Neural progenitor cell (in vitro differentiated cells): Measurements from ENCODE around the gene CPN1. TPM values are rescaled to one million over a fixed set of nuclear protein-coding genes. Genes with fewer than 3 reads are reported as not detected.

Source experiments
- DNase-seq: peaks from one replicate; pipeline ENCODE4 v3.0.0-alpha.2; 2016; ENCODE audit warnings: low spot score
- H2AFZ ChIP-seq: fragments of 200-600 bp; sonication (generic); replicated peaks from 2 replicates; pipeline ENCODE4 v1.6.1; 2016; ENCODE audit warnings: antibody characterized with exemption
- H3F3A ChIP-seq: fragments of 200-600 bp; sonication (generic); 2 replicates; pipeline ENCODE4 v1.6.1; 2016; ENCODE audit warnings: antibody characterized with exemption, low read depth
- H3K27ac ChIP-seq: fragments of 200-600 bp; sonication (generic); 2 replicates; pipeline ENCODE4 v1.5.1; 2016; ENCODE audit warnings: mild to moderate bottlenecking
- H3K27me3 ChIP-seq: fragments of 200-600 bp; sonication (generic); 2 replicates; pipeline ENCODE4 v1.6.1; 2016; ENCODE audit warnings: mild to moderate bottlenecking, moderate library complexity
- H3K36me3 ChIP-seq: fragments of 200-600 bp; sonication (generic); 2 replicates; pipeline ENCODE4 v1.5.1; 2016
- H3K4me1 ChIP-seq: fragments of 200-600 bp; sonication (generic); 2 replicates; pipeline ENCODE4 v1.6.1; 2016; ENCODE audit warnings: mixed run types
- H3K4me2 ChIP-seq: fragments of 200-600 bp; sonication (generic); 2 replicates; pipeline ENCODE4 v1.6.1; 2016
- H3K4me3 ChIP-seq: fragments of 200-600 bp; sonication (generic); 2 replicates; pipeline ENCODE4 v1.5.1; 2016
- H3K79me2 ChIP-seq: fragments of 200-600 bp; sonication (generic); 2 replicates; pipeline ENCODE4 v1.6.1; 2016; ENCODE audit warnings: low read depth
- H3K9ac ChIP-seq: fragments of 200-600 bp; sonication (generic); 2 replicates; pipeline ENCODE4 v1.6.1; 2016
- H3K9me3 ChIP-seq: fragments of 200-600 bp; sonication (generic); 2 replicates; pipeline ENCODE4 v1.5.1; 2016; ENCODE audit warnings: low read depth
- H4K20me1 ChIP-seq: fragments of 200-600 bp; sonication (generic); 2 replicates; pipeline ENCODE4 v1.6.1; 2016; ENCODE audit warnings: low read depth
- H3K27ac Mint-ChIP-seq: 3 replicates; pipeline ENCODE4 v1.8.0; 2021; ENCODE audit warnings: mixed read lengths
- H3K27me3 Mint-ChIP-seq: 2 replicates; pipeline ENCODE4 v1.8.0; 2022; ENCODE audit warnings: low read depth, mild to moderate bottlenecking, inconsistent platforms, moderate library complexity, mixed read lengths; ENCODE audit not compliant: insufficient read depth
- H3K36me3 Mint-ChIP-seq: 3 replicates; pipeline ENCODE4 v1.8.0; 2021; ENCODE audit warnings: mixed read lengths
- H3K4me1 Mint-ChIP-seq: 3 replicates; pipeline ENCODE4 v1.8.0; 2021; ENCODE audit warnings: mixed read lengths
- H3K4me3 Mint-ChIP-seq: 3 replicates; pipeline ENCODE4 v1.8.0; 2021; ENCODE audit warnings: mild to moderate bottlenecking, moderate library complexity, mixed read lengths
- H3K9me3 Mint-ChIP-seq: 3 replicates; pipeline ENCODE4 v1.8.0; 2020; ENCODE audit warnings: mixed read lengths
- EZH2 ChIP-seq: fragments of 200-600 bp; sonication (generic); IDR thresholded peaks from 2 replicates; pipeline ENCODE4 v1.6.1; 2017; ENCODE audit warnings: antibody characterized with exemption, mild to moderate bottlenecking, moderate library complexity
- EZH2phosphoT487 ChIP-seq: fragments of 200-600 bp; sonication (generic); IDR thresholded peaks from 2 replicates; pipeline ENCODE4 v1.6.1; 2017; ENCODE audit warnings: antibody characterized with exemption
- total RNA-seq: library from RNA; depleted of rRNA; stranded (reverse); fragments of >200 nt; gene quantifications from 2 replicates; pipeline ENCODE4 v1.2.3, GENCODE V29; 2015; ENCODE audit warnings: low replicate concordance
- TF ChIP-seq, protein P1 (sequence below): fragments of 200-600 bp; sonication (generic); IDR thresholded peaks from 2 replicates; pipeline ENCODE4 v1.5.1; 2017; ENCODE audit warnings: antibody characterized with exemption, mild to moderate bottlenecking

CPN1 gene
- total RNA-seq, 1 donor from 2014 or later, result not detected

DNA sequence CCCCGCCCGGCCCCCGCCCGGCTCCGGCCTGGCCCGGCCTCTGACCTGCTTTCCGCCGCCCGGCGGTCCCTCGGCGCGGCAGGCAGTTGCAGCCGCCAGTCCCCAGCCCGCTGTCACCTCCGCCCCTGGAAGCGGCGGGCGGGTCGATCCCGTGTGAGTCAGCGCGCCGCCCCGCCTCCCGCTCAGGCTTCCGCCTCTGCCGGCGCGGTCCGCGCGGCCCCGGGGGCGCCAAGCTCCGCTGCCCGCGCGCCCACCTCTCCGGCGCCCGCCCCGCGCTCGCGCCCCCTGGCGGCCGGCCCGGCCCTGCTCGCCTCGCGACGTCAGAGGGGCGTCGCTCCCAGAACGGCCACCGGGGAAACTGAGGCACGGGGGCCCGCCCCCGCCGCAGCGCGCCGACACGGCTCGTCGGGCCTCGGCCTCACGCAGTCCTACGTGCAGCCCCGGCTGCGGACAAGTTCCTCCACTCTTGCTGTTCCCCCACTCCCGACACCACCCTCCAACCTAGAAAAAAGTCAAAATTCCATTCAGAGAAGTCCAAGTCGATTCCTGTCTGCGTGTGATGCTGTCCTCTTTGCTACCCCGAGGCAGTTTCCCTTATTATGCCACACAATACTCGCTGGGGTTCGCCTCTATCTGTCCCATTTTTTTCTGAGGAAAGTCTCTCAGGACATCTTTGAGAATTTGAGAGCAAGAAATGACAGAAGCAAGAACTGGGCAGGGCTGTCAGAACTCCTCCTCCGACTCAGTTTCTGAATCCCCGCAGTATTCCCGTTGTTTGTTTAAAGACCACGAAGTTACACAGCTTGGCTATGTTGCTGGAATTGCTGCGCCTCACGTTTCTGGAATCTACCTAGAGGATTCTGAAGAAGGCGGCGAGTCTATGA lies 71.6 kb downstream of the CPN1 start, which contains the start of gene DNMBP:
TSS of gene DNMBP (minus strand) at position 155 of the 884 bp plus-strand sequence. CDS start 37,823 bp downstream, outside the sequence.
- DNase-seq, result peak; percentile 98
- peak within 1 kb of the TSS; percentile 96 for H3K4me2 ChIP-seq
- H2AFZ ChIP-seq, result peak within 1 kb of the TSS; percentile 92
- H3K9me3 Mint-ChIP-seq, result peaks cover 3% of the 10 kb centered on the region
- H3K27me3 Mint-ChIP-seq, result peaks cover 7% of the 10 kb centered on the region
- H3K36me3 Mint-ChIP-seq, result peaks cover 2% of the 10 kb centered on the region
- peaks cover 12% of the 10 kb centered on the region for H3K27me3 ChIP-seq
- H3K4me3 ChIP-seq, result peak within 1 kb of the TSS; percentile 89
- no peak within 1 kb of the TSS for H3K27ac Mint-ChIP-seq
- no peak within 1 kb of the TSS for H3K27ac ChIP-seq
- H3F3A ChIP-seq, result no peaks in the 10 kb centered on the region
- peaks cover 15% of the 10 kb centered on the region for H3K4me1 ChIP-seq
- peak; percentile 10 for TF ChIP-seq EZH2phosphoT487
- no peak for TF ChIP-seq EZH2
- TF ChIP-seq, protein P1, sequence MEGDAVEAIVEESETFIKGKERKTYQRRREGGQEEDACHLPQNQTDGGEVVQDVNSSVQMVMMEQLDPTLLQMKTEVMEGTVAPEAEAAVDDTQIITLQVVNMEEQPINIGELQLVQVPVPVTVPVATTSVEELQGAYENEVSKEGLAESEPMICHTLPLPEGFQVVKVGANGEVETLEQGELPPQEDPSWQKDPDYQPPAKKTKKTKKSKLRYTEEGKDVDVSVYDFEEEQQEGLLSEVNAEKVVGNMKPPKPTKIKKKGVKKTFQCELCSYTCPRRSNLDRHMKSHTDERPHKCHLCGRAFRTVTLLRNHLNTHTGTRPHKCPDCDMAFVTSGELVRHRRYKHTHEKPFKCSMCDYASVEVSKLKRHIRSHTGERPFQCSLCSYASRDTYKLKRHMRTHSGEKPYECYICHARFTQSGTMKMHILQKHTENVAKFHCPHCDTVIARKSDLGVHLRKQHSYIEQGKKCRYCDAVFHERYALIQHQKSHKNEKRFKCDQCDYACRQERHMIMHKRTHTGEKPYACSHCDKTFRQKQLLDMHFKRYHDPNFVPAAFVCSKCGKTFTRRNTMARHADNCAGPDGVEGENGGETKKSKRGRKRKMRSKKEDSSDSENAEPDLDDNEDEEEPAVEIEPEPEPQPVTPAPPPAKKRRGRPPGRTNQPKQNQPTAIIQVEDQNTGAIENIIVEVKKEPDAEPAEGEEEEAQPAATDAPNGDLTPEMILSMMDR, result peak; percentile 55
- H3K9me3 ChIP-seq, result no peaks in the 10 kb centered on the region
- peaks cover 29% of the 10 kb centered on the region for H3K79me2 ChIP-seq
- H4K20me1 ChIP-seq, result peaks cover 2% of the 10 kb centered on the region
- H3K36me3 ChIP-seq, result no peaks in the 10 kb centered on the region
- H3K4me3 Mint-ChIP-seq, result peak within 1 kb of the TSS; percentile 95
- peaks cover 40% of the 10 kb centered on the region for H3K4me1 Mint-ChIP-seq
- peak within 1 kb of the TSS; percentile 42 for H3K9ac ChIP-seq

GRCh38 chr10:100009283-100009792 lies 72.3 kb downstream of the CPN1 start:
- peaks cover 4% of the 10 kb centered on the region for H3K36me3 Mint-ChIP-seq
- TF ChIP-seq, protein P1, result peak; percentile 47
- no peak for TF ChIP-seq EZH2
- TF ChIP-seq EZH2phosphoT487, result no peak
- H3K27ac Mint-ChIP-seq, result no peak overlapping the region

DNA sequence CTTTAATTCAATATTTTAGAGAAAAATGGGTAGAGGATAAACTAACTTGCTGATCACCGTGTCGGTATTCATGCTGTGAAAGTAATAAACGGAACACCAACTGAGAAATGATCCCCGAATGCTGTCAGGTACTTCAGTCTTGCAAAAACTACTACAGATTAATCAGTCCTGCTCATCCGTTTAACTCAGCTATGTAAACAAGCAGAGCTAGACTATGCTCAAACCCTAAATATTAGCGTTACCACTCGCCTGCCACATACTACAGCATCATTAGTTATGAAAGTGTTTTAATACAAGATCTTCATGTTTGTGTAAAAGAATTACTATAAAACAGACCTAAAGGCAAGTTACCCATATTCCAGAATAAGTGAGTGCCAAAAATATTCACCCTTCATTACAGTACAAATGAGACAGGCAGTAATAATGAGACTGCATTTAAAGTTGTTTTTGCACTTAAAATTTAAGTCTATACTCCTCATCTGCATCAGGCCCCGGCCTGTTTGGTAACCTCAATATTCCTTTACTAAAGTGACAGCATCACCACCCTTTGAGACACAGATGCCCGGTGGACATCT lies 72.9 kb downstream of the CPN1 start:
- Mint-ChIP-seq H3K36me3 (peaks cover 4% of the 10 kb centered on the region), H3K27me3 (peaks cover 5% of the 10 kb centered on the region), H3K4me1 (peaks cover 48% of the 10 kb centered on the region), H3K9me3 (peaks cover 3% of the 10 kb centered on the region), H3K27ac (no peak overlapping the region), H3K4me3 (peak overlapping the region; percentile 92)
- H3K4me2 ChIP-seq, result peak overlapping the region; percentile 96
- H3K9me3 ChIP-seq, result no peaks in the 10 kb centered on the region
- no peak for DNase-seq
- peak overlapping the region; percentile 42 for H3K9ac ChIP-seq
- H3K27me3 ChIP-seq, result peaks cover 12% of the 10 kb centered on the region
- peak overlapping the region; percentile 92 for H2AFZ ChIP-seq
- no peak overlapping the region for H3K27ac ChIP-seq
- H3K79me2 ChIP-seq, result peaks cover 37% of the 10 kb centered on the region
- peaks cover 2% of the 10 kb centered on the region for H4K20me1 ChIP-seq
- H3K4me3 ChIP-seq, result peak overlapping the region; percentile 89
- H3K4me1 ChIP-seq, result peaks cover 15% of the 10 kb centered on the region
- H3K36me3 ChIP-seq, result no peaks in the 10 kb centered on the region
- H3F3A ChIP-seq, result no peaks in the 10 kb centered on the region
- no peak for TF ChIP-seq EZH2
- no peak for TF ChIP-seq EZH2phosphoT487
- TF ChIP-seq, protein P1, result no peak

More at GRCh38 chr10:100009283-100009792, 72.3 kb downstream of the CPN1 start:
- peak overlapping the region; percentile 89 for H3K4me3 ChIP-seq
- H3K4me2 ChIP-seq, result peak overlapping the region; percentile 96
- peaks cover 32% of the 10 kb centered on the region for H3K79me2 ChIP-seq
- Mint-ChIP-seq H3K4me1 (peaks cover 47% of the 10 kb centered on the region), H3K9me3 (peaks cover 3% of the 10 kb centered on the region), H3K4me3 (peak overlapping the region; percentile 92), H3K27me3 (peaks cover 7% of the 10 kb centered on the region)
- no peak overlapping the region for H3K27ac ChIP-seq
- H3F3A ChIP-seq, result no peaks in the 10 kb centered on the region
- H4K20me1 ChIP-seq, result peaks cover 2% of the 10 kb centered on the region
- DNase-seq, result no peak
- peak overlapping the region; percentile 92 for H2AFZ ChIP-seq
- no peaks in the 10 kb centered on the region for H3K9me3 ChIP-seq
- H3K27me3 ChIP-seq, result peaks cover 12% of the 10 kb centered on the region
- peaks cover 15% of the 10 kb centered on the region for H3K4me1 ChIP-seq
- H3K9ac ChIP-seq, result peak overlapping the region; percentile 42
- H3K36me3 ChIP-seq, result no peaks in the 10 kb centered on the region
